Mucosa of gallbladder (tissue), 1 donor: ENCODE data around the gene ESRRG. TPM values are rescaled to one million over a fixed set of nuclear protein-coding genes. Genes with fewer than 3 reads are reported as not detected.
"Not testable (repeated sequence)": the region's sequence is repeated elsewhere in the genome, so short reads cannot be mapped to it uniquely, and the experiment has no call there.

ENCODE experiments used
- DNase-seq: peaks from one replicate; pipeline ENCODE4 v3.0.0-alpha.2; 2020; ENCODE audit warnings: low spot score
- total RNA-seq: library from RNA; stranded (reverse); gene quantifications from one replicate; pipeline ENCODE4 v1.2.1, GENCODE V29; 2021
- donor health status: DM: no; HTN: no; CAD: no.

ESRRG gene
- total RNA-seq, 1 donor from 2014 or later = 5.4 TPM

DNA sequence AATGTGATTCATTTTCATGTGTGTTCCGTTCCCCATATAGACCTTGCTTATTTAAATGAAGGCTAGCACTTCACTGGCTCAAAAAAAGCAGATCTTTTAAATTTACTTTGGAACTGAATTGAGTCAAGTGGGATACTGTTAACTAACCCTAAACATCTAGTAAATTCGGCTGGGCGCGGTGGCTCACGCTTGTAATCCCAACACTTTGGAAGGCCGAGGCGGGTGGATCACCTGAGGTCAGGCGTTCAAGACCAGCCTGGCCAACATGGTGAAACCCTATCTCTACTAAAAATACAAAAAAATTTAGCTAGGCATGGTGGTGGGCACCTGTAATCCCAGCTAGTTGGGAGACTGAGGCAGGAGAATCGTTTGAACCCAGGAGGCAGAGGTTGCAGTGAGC lies 19.2 kb downstream of the ESRRG start:
- DNase-seq = not testable (repeated sequence)

DNA sequence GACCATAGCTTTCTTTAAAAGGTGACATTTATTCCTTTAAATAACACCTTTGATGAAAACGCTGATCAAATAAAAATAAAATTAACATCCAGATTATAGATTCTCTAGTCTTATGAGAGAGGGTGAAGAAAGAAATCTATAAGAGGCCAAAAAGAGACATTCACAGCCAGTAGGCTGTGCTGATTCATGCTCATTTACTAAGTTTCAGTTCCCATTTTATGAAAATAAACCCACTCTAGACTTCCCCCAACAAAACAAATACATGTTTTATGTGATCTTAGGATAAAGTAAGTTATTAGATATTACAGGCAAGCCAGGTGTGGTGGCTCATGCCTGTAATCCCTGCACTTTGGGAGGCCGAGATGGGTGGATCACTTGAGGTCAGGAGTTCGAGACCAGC lies 21.1 kb downstream of the ESRRG start:
- no peak for DNase-seq

DNA sequence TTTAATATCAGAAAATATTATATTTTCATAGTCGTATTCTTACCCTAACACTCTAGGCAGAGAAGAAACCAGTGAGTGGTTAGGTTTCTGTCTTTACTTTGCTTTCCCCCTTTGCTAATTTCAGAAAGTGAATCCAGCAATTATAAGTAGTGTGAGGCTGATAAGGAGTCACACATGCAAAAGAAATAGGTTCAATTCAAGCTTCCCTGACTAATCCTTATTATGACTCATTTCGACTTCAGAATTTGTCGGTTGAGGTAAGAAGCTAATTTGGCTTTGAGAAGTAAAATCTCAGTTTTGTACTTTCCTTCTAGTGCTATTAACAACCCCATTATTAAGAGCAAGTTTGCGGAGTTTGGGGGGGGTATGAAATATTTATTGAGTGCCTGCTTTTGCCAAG lies 22.4 kb downstream of the ESRRG start:
- no peak for DNase-seq

DNA sequence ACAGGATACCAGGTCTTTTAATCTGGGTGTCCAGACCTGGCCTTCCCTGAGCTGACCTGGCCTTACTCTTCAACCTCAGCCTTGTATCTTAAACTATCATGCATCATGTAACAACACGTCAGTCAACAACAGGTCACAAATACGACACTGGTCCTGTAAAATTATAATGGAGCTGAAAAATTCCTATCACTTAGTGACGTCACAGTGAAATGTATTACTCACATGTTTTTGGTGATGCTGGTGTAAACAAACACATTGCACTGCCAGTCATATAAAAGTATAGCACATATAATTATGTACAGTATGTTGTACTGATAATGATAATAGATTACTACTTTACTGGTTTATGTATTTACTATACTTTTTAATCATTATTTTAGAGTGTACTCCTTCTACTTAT lies 31.5 kb downstream of the ESRRG start:
- DNase-seq = no peak

DNA sequence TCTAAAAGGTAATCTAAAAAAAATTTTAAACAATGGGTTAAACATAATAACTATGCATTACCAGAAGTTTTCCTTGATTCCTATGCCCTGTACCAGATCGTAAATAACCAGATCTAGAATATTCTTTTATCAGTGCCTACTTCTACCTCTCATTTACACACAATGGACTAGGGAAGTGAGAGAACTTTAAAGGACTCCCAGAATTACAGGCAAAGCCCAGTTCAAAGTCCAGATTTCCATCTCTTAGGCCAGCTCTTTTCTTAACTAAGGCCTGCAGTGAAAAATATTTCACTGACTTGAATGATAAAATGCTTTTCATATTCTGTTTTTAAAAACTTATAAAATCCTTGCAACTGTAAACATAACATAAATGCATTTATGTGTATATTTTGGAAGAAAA lies 32.6 kb downstream of the ESRRG start:
- DNase-seq = peak; percentile 18

DNA sequence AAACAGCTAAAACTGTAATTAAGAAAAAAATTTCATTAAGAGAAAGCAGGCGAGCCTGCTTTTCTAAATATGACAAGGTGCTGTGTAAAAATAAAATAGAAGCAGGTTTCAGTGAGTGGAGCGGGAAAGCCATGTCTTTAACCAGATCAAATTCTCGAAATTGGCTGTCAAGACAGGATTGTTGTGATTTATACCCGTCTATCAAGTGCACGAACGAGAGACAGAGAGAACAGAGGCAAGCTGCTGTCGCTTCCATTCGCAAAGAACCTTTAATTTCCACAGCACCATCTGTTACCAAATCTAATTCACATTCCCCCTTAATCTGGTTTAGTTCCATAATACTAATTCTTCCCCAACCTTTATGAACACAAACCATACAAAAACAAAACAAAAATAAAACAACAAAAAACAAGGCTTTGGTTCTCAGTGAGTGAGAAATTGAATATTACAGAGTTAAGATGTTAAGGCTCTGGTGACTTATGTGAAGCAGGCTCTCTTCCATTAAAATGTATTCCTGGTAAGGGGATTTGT lies 35.0 kb downstream of the ESRRG start:
- DNase-seq = no peak

DNA sequence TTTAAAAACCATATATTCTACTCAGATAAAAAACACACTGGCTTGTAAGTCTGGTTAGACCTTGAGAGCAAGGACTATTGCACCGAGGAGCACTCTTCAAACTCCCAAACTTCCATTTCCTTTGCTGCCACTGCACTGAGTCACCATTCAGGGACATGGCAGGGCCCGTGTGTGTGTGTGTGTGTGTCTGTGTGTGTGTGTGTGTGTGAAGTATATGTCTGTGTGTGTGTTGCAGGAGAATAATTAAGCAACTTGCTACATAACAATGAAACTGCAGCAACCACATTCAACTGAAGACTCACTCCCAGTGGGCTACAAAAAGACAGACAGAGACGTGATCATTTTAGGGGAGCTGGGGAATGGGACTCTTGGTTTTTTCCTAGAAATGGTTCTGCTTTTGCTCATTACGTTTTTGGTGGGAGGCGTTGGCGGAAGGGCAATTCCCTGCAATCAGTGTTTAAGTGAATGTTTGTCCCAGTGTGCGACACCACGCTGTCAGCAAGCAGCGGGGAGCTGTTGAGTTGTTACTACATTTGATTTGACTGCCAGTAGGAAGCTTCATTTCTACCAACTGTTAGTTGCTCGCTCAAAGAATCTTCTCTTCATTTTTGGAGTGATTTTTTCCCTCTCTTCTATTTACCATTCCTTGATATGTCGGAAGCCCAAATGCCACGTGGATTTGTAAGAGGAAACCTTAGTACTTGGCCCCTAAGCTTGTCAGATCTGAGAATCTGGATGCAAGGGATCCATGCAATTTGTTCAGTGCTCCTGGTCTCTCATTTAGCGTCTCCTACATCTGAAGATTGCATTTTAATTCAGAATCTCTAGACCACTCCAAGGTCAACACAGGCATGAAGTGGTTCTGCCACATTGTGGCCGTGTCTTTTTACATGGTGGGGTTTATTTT lies 36.1 kb downstream of the ESRRG start:
- DNase-seq = no peak

DNA sequence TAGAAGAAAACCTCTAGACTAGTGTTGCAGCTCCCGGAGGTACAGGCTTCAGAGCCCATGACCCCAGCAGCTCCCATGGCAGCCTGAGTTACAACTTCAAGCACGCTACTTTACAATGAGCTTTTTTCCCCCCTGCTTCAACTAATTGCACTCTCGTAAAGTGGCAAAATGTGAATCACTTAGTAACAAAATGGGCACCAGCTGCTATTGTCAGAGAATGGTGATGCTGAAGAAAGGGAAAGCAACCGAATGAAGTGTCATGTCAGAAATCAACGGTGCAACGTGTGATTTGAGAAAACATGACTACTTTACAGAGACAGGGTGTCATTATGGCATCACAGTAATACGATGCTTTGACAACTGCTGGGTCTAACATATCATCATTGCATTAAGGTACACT lies 40.5 kb downstream of the ESRRG start:
- no peak for DNase-seq

DNA sequence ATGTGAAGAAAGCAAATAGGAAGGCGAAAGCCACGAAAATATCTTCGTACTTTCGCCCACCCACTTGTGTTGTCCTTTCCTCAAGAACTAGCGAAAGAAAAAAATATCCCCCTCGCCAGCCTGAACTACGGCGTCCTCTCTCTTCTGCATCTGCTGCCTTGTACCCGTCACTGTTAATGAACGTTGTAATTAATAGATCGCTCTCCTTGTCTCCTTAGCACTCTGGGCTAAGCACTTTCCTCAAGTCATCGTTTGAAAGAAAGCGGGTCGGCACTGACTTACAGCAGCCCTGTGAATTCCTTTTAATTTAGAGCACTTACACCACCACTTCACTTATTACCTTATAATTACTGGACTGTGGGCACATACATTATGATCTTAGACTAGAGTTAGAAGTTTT lies 44.1 kb downstream of the ESRRG start:
- DNase-seq = no peak

DNA sequence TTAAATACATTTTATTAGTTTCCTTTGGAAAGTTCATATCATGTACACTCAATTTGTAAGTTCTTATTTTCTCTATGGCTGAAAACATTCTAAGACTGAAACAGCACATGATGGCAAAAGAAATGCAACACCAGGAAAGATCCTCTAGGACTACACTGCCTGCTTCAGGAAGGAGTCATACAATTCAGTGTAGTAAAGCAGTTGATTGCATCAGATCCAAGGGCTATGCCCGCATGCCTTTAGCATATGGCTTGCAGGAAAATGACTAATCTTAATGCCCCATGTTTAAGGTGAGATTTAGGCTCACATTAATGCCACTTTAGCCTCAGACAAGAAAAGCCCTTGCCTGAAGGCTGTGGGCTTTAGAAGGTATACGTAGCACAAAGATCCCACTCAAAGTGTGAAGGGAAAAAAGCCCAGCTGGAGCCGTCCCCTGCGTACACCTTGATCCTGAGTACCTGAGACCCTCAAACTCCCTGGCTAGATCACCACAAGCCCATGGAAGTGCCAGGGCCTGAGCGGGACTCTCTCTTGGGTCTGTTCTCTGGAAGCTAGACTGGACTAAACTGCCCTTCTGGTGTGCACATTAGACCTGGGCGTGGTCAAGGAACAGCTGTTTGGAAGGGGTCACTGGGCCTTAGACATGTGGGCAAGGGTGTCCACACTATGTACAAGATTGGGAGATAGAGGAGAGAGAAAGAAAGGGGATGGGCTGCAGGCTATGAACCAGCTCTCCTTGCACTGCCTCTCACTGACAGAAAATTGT lies 52.9 kb downstream of the ESRRG start:
- no peak for DNase-seq

DNA sequence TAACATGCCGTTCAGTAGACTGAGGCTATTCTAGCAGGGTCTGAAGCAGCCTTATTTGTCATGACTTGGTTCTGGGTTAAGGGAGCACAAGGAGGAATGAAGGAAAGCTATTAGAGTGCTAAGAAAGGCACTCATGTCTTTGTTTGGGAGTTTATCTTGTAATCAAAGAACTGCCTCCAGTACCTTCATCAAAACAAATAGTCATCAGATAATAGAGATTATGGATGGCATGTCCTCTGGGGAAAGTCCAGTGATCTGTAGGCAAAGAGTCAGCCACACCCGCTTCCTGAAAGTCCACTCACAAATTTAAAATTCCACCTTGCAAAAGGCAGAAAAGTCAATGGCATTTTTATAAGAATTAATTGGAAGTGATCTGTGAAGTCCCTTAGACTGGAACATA lies 56.8 kb downstream of the ESRRG start:
- DNase-seq = no peak

DNA sequence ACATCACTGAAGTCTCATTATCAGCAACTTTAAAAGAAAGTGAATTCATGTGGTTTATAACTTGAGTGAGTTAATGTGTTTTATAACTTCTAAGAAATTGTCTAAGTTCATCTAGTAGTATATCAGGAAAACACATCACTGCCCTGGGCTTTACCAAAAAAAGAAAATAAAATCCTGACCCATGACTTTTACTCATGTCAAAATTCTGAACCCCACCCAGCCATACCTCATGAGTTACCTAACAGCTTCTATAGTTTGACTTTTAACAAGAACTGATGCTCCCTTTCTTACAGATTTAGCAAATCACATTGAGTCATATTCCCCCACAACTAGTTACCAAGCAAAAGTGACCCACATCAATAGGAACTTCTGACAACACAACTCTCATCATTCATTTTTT lies 57.4 kb downstream of the ESRRG start:
- DNase-seq = no peak

DNA sequence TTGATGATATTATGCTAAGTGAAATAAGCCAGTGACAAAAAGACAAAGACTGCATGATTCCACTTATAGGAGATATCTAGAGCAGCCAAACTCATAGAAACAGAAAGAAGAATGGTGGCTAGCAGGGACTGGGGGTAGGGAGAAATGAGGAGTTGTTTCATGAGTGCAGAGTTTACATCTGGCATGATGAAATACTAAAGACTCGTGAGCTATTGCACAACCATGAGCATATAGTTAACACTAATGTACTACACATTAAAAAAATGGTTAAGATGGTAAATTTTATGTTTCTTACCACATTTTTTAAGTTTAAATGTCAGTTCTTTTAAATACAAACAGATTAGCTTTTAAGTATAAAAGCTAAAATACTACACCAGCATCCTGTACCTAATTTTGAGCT lies 57.8 kb downstream of the ESRRG start:
- no peak for DNase-seq

DNA sequence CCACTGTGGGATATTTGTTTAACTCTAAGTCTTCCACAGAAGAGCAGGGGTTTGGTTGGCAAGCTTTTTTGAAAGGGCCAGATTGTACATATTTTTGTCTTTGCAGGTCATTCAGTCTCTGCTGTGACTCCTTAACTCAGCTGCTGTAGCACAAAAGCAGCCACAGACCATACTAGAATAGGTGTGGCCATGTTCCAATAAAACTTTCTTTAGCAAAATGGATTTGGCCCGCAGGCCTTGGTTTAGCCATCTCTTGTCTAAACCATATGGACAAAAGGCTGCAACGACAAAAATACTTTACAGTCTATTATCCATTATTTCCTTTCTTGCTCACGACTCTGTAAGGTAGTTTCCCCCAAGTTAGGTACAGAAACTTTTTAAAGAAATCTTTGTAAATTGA lies 60.5 kb downstream of the ESRRG start:
- no peak for DNase-seq

DNA sequence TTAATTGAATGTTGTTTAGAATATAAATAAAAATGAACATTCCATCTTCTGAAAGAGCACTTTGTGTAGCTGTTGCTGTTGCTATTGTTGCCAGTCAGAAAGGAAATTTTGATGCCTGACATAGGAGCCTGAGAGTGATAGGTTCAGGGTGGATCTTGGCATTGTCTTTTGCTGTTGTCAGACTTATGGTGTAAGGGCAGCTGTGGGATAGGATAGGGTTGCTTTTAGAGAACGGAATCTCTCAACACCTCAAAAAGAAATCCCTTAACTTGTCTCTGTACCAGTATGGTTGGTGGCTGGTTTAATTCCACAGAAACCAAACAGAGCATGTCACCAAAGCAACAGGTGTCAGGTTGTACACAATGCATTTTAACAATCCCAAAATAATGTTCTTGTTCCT lies 62.7 kb downstream of the ESRRG start:
- no peak for DNase-seq

DNA sequence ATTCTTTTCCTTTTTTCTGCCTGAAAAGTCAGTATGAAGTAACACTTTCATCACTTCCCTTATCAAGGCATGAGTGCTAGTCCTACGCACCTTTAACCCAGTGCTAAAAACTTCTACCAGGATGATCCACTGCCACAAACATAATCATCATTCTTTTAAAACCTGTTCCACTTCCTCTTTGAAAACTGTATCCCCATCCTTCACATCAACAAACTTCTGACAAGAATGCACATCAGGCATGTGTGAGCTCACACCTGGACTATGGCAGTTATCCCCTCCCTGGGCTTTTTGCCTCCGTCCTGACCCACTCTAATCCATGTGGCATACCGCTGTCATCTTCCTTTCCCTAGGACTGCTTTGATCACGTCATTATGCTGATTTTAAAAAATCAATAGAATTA lies 70.2 kb downstream of the ESRRG start:
- DNase-seq = no peak

DNA sequence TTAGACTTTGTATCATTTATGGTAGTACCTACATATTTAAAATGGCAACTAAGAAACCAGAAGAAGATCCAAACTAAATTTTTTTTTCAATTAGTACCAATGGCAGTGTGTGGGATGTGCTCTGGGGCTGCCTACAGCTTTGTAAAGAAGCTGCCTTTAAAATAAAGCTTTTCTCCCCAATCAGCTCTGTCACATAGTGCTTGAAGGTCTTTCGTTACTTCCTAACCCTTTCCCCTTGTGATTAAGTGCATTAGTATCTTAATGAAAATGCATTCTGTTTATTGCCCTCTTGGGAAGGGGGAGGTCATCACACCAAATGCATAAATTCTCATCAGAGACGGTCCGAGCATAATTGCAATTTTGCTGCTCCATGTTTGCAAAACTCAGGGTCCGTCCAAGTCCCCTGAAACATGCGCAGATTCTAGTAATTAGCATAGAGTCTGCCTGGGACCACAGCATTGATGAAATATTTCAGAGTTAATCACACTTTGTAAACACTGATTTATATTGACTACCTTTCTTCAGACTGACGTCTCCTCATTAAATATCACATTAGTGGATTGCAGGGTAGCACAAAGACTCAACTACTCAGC lies 71.3 kb downstream of the ESRRG start:
- no peak for DNase-seq

DNA sequence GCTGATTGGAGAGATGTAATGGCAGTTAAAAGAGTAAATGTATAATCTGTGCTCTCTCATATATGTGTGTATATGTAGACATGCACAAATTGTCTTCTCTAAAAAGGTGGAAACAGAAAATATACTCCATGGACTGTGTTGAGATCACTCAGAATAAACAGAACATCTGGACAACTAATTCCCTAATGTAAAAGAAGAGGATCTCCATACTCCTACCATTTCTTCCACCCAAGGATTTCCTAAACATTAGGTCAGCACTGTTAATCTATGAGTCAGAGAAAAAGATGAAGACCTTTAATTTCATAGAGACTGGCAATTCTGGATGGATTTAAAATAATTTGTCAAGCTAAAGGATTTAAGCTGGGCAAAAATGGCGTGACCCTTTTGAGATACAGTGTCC lies 80.1 kb downstream of the ESRRG start:
- DNase-seq = no peak

DNA sequence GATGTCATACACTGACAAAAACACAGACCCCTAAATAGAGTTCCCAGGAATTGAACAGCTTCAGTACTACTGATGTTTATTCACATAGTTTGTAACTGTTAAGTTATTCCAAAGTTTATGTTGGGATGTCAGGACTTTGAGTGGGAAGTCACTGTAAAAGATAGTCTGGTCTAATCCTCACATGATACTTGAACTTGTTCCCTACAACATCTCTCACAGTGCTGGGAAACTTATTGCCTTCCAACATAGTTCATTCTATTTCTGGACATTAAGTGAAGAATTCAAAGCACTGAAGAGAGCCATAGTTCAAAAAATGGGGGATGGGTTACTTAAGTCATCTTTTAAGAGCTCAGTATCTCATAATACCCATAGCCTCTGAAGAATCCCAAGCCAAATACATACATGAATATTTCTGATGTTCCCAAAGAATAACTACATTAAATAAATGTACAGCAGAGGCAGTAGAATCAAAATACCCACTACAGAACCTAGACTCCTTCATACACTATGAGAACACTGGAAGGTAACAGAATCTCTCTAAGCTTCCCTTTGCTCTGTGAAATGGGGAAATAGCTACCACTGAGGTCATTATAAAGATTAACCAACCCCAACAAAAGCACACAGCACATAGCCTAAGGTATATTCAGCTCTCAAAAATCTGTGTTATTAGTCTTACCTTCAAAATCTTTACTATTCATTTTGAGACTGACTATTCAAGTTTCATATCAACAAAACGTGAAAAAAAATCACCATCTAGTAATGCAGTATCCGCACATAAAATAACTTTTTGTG lies 81.4 kb downstream of the ESRRG start:
- no peak for DNase-seq

DNA sequence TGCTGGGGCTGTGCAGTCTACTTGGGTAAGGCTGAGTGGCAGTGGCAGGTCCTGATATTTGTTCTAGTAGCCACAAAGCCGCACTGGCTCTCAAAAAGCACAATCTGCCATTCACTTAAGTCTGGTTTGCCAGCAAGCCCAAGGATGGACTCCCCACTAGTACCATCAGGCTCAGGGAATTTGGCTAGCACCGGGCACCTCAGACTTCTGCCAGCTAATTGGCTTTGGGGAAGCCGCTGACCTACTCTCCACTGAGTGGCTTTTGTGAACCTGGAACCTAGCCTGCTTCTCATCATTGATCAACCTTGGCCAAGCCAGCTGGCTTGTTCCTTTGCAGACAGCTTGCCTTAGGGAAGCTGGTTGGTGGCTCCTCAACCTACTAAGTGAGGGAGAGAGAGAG lies 83.1 kb downstream of the ESRRG start:
- no peak for DNase-seq

DNA sequence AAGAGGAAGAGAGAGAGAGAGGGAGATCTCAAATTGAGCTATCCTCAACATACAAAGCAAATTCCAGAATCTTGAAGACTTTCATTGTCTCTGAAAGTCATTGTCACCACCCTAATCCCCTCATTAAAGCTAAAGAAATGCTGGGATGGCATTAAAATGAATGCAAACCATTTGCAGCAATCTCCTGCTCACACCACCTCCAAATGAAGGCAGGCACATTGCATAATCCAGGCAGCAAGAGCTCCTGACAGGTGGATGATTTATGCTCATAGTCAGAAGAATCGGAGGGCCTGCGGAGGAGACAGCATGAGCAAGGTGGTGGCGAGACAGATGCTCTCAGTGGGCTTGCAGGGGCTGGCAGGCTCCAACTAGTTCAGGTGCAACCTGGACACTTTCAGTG lies 90.2 kb downstream of the ESRRG start:
- DNase-seq = no peak

DNA sequence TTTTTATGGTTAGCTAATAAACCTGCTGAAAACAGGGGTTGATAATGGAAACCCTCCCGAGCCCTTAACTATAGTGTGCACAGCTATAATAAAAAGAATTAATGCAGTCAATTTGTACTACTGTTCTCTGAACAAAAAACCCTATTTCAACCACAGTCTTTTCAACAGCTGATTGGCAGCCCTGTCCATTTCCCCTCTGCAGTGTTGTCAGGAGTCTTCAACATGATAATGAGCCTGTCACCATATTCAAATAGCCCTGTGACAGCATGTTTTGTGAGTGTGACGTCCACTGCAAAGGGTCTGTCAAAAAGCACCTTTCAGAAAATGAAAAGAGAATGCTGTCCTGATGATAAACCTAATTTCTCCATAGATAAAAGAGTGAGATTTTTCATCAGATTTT lies 92.7 kb downstream of the ESRRG start:
- no peak for DNase-seq
